ENCODE measurements around the gene MLEC. TPM values are rescaled to one million over a fixed set of nuclear protein-coding genes. Genes with fewer than 3 reads are reported as not detected.

Gene MLEC
- total RNA-seq, 1 experiment from 2014 or later: 181 TPM

DNA sequence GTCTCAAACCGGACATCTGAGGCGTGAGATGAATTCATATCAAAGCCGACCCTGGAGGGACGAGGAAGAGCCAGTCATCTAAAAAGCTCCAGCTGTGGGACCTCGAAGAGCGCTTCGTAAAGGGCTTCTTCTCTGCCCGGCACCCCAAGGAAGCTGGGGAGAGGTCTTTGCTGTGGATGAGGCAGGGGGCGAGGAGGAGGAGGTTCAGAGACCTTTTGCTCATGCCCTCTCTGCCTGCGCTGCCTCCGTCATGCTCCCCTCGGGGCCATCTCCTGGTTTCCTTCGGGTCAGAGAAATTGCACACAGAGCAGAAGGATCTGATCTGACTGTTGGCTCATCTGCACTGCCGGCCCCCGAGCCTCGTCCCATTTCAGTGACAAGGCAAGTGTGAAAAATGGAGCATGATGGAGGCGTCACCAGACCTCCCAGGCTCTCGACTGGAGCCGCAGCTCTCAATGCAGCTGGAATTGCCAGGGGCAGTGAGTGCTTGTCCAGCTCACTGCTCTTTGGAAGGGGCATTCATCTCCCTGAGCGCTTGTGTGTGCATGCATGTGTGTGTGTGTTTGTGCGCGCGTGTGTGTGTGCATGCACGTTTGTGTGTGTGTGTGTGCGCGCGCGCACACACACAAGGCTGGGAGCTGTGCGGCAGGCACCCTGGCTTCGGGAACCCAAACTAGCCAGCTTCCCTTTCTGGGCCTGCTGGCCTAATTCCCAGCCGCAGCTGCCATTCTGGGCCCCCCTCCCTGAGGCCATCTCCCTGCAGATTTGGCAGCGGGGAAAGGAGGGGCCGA lies 37.3 kb upstream of the MLEC start:
- Histone ChIP-seq H2AK5ac (ENCODE audit: insufficient read length, low read length) (no peak overlapping the region), H4K5ac (ENCODE audit: insufficient read length, low read depth, low read length) (no peak overlapping the region), H3K56ac (ENCODE audit: insufficient read length, low read depth, low read length) (no peak overlapping the region), H3K9ac (ENCODE audit: extremely low read depth, insufficient read length, low read length) (no peak overlapping the region), H3K27ac (ENCODE audit: insufficient read length, low read depth, low read length) (no peak overlapping the region), H3K23ac (ENCODE audit: insufficient read length, low read depth, low read length) (no peak overlapping the region), H3K14ac (ENCODE audit: insufficient read depth, low read length) (no peak overlapping the region), H4K91ac (ENCODE audit: insufficient read length, low read depth, low read length) (no peak overlapping the region), H3K4ac (ENCODE audit: low read depth, low read length) (no peak overlapping the region), H3K4me1 (ENCODE audit: insufficient read depth, low read length) (no peaks in the 10 kb centered on the region; the same call in 1 of the 2 replicates), H3K9me3 (ENCODE audit: control insufficient read depth, low read depth, low read length) (no peaks in the 10 kb centered on the region), H4K8ac (replicated peaks; ENCODE audit: insufficient read length, low read depth, low read length) (no peak overlapping the region), H3K27me3 (ENCODE audit: insufficient read depth, low read length) (no peaks in the 10 kb centered on the region), H2BK20ac (ENCODE audit: low read depth, low read length, poor library complexity, severe bottlenecking) (no peak overlapping the region), H2BK12ac (ENCODE audit: insufficient read length, low read depth, low read length) (no peak overlapping the region), H3K79me2 (ENCODE audit: insufficient read depth, low read length) (no peaks in the 10 kb centered on the region), H3K4me2 (ENCODE audit: insufficient read depth, insufficient read length, low read length) (peak overlapping the region; percentile 45), H2AFZ (ENCODE audit: low read length) (no peak overlapping the region), H3K23me2 (ENCODE audit: insufficient read length, low read depth, low read length, poor library complexity, severe bottlenecking) (peaks cover 3% of the 10 kb centered on the region), H3K18ac (ENCODE audit: insufficient read length, low read depth, low read length) (no peak overlapping the region), H4K20me1 (ENCODE audit: control insufficient read depth, insufficient read depth, insufficient read length) (no peaks in the 10 kb centered on the region), H2BK15ac (ENCODE audit: low read depth, low read length) (no peak overlapping the region), H3T11ph (ENCODE audit: low read length) (no peak overlapping the region), H3K79me1 (ENCODE audit: insufficient read depth, low read depth, low read length, poor library complexity, severe bottlenecking) (no peaks in the 10 kb centered on the region), H2BK5ac (ENCODE audit: insufficient read length, low read length) (no peak overlapping the region), H2BK120ac (ENCODE audit: low read depth, low read length, poor library complexity, severe bottlenecking) (no peak overlapping the region)
- TF ChIP-seq, protein P1, sequence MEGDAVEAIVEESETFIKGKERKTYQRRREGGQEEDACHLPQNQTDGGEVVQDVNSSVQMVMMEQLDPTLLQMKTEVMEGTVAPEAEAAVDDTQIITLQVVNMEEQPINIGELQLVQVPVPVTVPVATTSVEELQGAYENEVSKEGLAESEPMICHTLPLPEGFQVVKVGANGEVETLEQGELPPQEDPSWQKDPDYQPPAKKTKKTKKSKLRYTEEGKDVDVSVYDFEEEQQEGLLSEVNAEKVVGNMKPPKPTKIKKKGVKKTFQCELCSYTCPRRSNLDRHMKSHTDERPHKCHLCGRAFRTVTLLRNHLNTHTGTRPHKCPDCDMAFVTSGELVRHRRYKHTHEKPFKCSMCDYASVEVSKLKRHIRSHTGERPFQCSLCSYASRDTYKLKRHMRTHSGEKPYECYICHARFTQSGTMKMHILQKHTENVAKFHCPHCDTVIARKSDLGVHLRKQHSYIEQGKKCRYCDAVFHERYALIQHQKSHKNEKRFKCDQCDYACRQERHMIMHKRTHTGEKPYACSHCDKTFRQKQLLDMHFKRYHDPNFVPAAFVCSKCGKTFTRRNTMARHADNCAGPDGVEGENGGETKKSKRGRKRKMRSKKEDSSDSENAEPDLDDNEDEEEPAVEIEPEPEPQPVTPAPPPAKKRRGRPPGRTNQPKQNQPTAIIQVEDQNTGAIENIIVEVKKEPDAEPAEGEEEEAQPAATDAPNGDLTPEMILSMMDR (conservative IDR thresholded peaks at IDR 0.05): peak; percentile 37; the same call in 2 of the 3 replicates
- peak overlapping the region in 1 of 3 experiments; percentile 66; a peak in 2 of 7 replicates for H3K27ac Mint-ChIP-seq
- H3K27me3 Mint-ChIP-seq (ENCODE audit: low read depth): peaks cover 19% of the 10 kb centered on the region
- peak; percentile 55 for DNase-seq
- H3K4me3 Mint-ChIP-seq: peak overlapping the region; percentile 64 to 77
- H3K4me1 Mint-ChIP-seq: peaks cover 30 to 44% of the 10 kb centered on the region in 2 experiments
- no peaks in the 10 kb centered on the region for H3K36me3 Mint-ChIP-seq (ENCODE audit: insufficient read depth in 1 of 3, low read depth in 3 of 3)
- no peaks in the 10 kb centered on the region for H3K9me3 Mint-ChIP-seq
- WGBS (ENCODE audit: extremely low coverage, insufficient read length, low lambda C conversion rate): no CpG with 5 or more reads among the region's 33 CpGs
